DOHH2 (cell line): Measurements from ENCODE around the gene BAG2.

Source experiments
- CTCF ChIP-seq: fragments of 200-600 bp; sonication (generic); IDR thresholded peaks from one replicate; pipeline ENCODE4 v1.5.1; 2014; ENCODE audit warnings: antibody characterized with exemption, mild to moderate bottlenecking, low read depth, low read length; ENCODE audit not compliant: poor library complexity, severe bottlenecking
- EZH2phosphoT487 ChIP-seq: fragments of 200-600 bp; sonication (generic); IDR thresholded peaks from 2 replicates; pipeline ENCODE4 v1.6.1; 2017; ENCODE audit warnings: borderline replicate concordance, mild to moderate bottlenecking, antibody characterized with exemption, low read length, moderate library complexity, mixed read lengths

GRCh38 chr6:57162516-57162915 is 9.6 kb upstream of the BAG2 start:
- no peak for TF ChIP-seq CTCF
- no peak for TF ChIP-seq EZH2phosphoT487
